Loucy (cell line): ENCODE results near the gene ZFP42.
"Not testable (repeated sequence)": the region's sequence is repeated elsewhere in the genome, so short reads cannot be mapped to it uniquely, and the experiment has no call there.

Experiments
- CTCF ChIP-seq: fragments of 200-600 bp; sonication (generic); conservative IDR thresholded peaks from 2 replicates; pipeline ENCODE4 v1.5.1; 2014; ENCODE audit warnings: mild to moderate bottlenecking, antibody characterized with exemption, low read length
- EZH2phosphoT487 ChIP-seq: fragments of 200-600 bp; IDR thresholded peaks from 2 replicates; pipeline ENCODE4 v1.6.1; 2018; ENCODE audit warnings: antibody characterized with exemption, mild to moderate bottlenecking, moderate library complexity, borderline replicate concordance

DNA sequence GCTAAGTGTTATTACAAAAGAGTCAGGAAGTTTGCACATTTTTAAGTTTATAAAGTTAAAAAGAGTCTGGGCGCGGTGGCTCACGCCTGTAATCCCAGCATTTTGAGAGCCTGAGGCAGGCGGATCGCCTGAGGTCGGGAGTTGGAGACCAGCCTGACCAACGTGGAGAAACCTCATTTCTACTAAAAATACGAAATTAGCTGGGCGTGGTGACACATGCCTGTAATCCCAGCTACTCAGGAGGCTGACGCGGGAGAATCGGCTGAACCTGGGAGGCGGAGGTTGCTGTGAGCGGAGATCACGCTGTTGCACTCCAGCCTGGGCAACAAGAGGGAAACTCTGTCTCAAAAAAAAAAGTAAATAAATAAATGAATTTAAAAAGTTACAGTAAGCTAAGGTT, 2.4 kb downstream of the ZFP42 start:
- not testable (repeated sequence) for TF ChIP-seq CTCF, EZH2phosphoT487
